ENCODE measurements around the gene REPIN1. TPM values are rescaled to one million over a fixed set of nuclear protein-coding genes. Genes with fewer than 3 reads are reported as not detected.

REPIN1 gene
- total and polyA plus RNA-seq, 10 donors, result 47.9 to 126 (median 111) TPM

- H3K9me3 ChIP-seq, result no peaks in the 10 kb centered on the region
- H3K36me3 ChIP-seq, result peaks cover 0 to 55% (median 29%) of the 10 kb centered on the region in 6 donors
- H3K4me3 ChIP-seq, result no peak overlapping the region
- 79 to 97% (median 93%) methylated on average over 6 of the region's 6 CpGs for WGBS, 5 donors
- peaks cover 0 to 4% (median 0%) of the 10 kb centered on the region in 7 donors for H3K27me3 ChIP-seq (replicated peaks in 1 of 7)
- peaks cover 10 to 47% (median 37%) of the 10 kb centered on the region in 6 donors for H3K4me1 ChIP-seq
- DNase-seq, result no peak
- TF ChIP-seq POLR2AphosphoS5 (IDR thresholded peaks at IDR 0.05) (no peak), POLR2A (IDR thresholded peaks at IDR 0.05) (no peak), CTCF (IDR thresholded peaks at IDR 0.05 in 8 of 11, conservative IDR thresholded peaks at IDR 0.05 in 3 of 11) (no peak)
- intact Hi-C loops (cut with DNase I; ENCODE audit: low total_unique reads), result no loop called here
- peak overlapping the region in 7 of 8 donors; percentile 58 to 95 (median 93) for H3K27ac ChIP-seq
These were observed 42.7 kb upstream of the REPIN1 start for GRCh38 chr7:150325901-150326300.

DNA sequence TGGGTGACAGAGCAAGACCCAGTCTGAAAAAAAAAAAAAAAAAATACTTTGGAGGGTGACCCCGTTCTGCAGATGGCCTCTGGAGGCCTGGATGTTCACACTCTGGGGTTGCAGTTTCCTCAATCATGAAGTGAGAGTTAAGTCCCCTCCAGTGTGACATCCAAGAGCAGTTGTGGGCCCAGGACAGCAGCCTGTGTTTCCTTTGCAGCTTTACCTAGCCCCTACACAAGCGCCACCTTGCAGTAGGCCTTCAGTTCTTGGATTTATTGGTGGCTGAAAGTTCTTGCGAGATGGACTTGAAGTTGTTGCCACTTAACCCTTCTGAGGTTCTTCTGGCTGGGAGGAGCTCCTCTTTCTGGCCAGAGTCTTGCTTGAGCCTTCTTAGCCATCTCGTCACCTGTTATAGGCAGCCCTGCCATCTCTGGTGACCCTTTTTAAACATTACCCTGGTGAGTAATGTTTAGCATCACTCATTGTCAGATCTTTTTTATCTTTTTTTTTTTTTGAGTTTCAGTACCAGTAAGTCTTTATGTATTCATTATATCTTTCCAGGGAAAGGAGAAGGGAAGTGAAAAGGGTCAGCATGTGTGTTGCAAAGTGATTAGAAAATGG, 41.9 kb upstream of the REPIN1 start:
- WGBS, 5 donors, result 90 to 94% (median 91%) methylated on average over 4 of the region's 4 CpGs

DNA sequence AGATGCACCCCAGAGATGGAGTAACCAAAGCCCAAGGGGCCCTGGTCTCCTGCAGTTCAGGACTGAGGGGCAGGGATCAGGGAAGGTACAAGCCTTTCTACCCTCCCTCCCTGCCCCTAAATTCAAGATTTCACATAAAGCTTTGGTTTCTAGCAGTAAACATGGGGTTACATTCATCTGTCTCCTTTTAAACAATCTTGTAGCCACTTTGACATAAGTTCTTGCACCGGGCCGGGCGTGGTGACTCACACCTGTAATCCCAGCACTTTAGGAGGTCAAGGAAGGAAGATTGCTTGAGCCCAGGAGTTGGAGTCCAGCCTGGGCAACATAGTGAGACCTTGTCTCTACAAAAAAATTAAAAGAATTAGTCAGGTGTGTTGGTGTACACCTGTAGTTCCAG, 41.3 kb upstream of the REPIN1 start:
- Histone ChIP-seq H3K9me3 (no peaks in the 10 kb centered on the region), H3K36me3 (peaks cover 0 to 67% (median 32%) of the 10 kb centered on the region in 6 donors), H3K27ac (no peak overlapping the region), H3K4me3 (no peak overlapping the region), H3K27me3 (replicated peaks in 1 of 7) (peaks cover 0 to 4% (median 0%) of the 10 kb centered on the region in 7 donors), H3K4me1 (peaks cover 10 to 35% (median 29%) of the 10 kb centered on the region in 6 donors)
- TF ChIP-seq POLR2A (IDR thresholded peaks at IDR 0.05), result no peak
- no peak for TF ChIP-seq POLR2AphosphoS5 (IDR thresholded peaks at IDR 0.05)
- no peak for TF ChIP-seq CTCF (IDR thresholded peaks at IDR 0.05 in 8 of 11, conservative IDR thresholded peaks at IDR 0.05 in 3 of 11)
- no peak for DNase-seq
- WGBS, 5 donors, result 91 to 97% (median 95%) methylated on average over 3 of the region's 3 CpGs
- intact Hi-C loops (cut with DNase I; ENCODE audit: low total_unique reads), result no loop called here

More for the DNA sequence above, 41.9 kb upstream of the REPIN1 start:
- Histone ChIP-seq H3K36me3 (peaks cover 0 to 62% (median 32%) of the 10 kb centered on the region in 6 donors), H3K27me3 (replicated peaks in 1 of 7) (peaks cover 0 to 4% (median 0%) of the 10 kb centered on the region in 7 donors), H3K4me1 (peaks cover 10 to 40% (median 34%) of the 10 kb centered on the region in 6 donors), H3K27ac (no peak overlapping the region), H3K4me3 (no peak overlapping the region), H3K9me3 (no peaks in the 10 kb centered on the region)
- intact Hi-C loops (cut with DNase I; ENCODE audit: low total_unique reads), result no loop called here
- DNase-seq, result no peak
- no peak for TF ChIP-seq POLR2AphosphoS5 (IDR thresholded peaks at IDR 0.05)
- TF ChIP-seq CTCF (IDR thresholded peaks at IDR 0.05 in 8 of 11, conservative IDR thresholded peaks at IDR 0.05 in 3 of 11), result no peak
- no peak for TF ChIP-seq POLR2A (IDR thresholded peaks at IDR 0.05)

DNA sequence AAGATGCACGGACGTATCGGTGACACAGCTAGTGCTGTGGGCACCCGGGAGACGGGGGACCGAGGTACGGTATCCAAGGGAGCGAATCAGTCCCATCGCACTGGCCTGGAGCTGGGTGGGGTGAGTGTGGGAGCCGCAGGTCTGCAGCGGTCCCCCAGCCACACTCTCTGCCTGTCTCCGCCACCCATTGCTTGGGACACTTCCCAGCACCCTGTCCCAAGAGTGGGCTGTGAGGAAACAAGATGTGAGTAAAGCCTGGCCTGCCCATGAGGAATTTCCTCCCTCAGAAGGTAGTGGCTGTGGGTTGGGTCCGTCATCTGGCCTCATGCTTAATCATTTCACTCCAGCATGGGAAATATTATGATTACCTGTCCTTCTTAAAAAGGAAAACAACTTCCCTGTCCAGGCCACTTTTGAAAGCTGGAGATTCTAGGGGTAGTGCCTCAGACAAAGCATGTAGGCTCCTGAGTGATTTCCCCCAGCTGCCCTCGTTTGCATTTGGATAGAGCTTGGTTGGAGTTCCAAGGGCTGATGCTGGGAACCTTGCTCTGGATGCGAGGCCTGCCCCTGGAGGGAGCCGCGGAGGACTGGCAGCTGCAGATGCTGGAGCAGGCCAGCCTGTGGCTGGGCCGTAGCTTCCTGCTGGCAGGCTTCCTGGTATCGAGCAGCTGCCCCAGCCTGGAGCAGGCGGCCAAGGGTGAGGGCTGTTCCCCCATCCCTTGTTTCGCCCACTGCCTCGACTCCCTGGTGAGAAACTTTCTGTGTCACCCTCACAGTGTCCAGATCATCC, 39.1 kb upstream of the REPIN1 start:
- Histone ChIP-seq H3K36me3 (peaks cover 0 to 80% (median 32%) of the 10 kb centered on the region in 6 donors), H3K9me3 (no peaks in the 10 kb centered on the region), H3K27me3 (replicated peaks in 1 of 7) (no peaks in the 10 kb centered on the region), H3K4me3 (no peak overlapping the region), H3K4me1 (peaks cover 0 to 15% (median 9%) of the 10 kb centered on the region in 6 donors), H3K27ac (no peak overlapping the region)
- WGBS, 5 donors, result 80 to 89% (median 87%) methylated on average over 20 to 22 of the region's 22 CpGs
- no peak for DNase-seq
- intact Hi-C loops (cut with DNase I; ENCODE audit: low total_unique reads), result no loop called here
- no peak for TF ChIP-seq CTCF (IDR thresholded peaks at IDR 0.05 in 8 of 11, conservative IDR thresholded peaks at IDR 0.05 in 3 of 11)
- no peak for TF ChIP-seq POLR2AphosphoS5 (IDR thresholded peaks at IDR 0.05)
- no peak for TF ChIP-seq POLR2A (IDR thresholded peaks at IDR 0.05)

Measured in spleen (tissue), 11 donors.